ENCODE results near the gene CAPN13. TPM values are rescaled to one million over a fixed set of nuclear protein-coding genes. Genes with fewer than 3 reads are reported as not detected.

Gene CAPN13
- polyA plus RNA-seq, 1 experiment = not detected

DNA sequence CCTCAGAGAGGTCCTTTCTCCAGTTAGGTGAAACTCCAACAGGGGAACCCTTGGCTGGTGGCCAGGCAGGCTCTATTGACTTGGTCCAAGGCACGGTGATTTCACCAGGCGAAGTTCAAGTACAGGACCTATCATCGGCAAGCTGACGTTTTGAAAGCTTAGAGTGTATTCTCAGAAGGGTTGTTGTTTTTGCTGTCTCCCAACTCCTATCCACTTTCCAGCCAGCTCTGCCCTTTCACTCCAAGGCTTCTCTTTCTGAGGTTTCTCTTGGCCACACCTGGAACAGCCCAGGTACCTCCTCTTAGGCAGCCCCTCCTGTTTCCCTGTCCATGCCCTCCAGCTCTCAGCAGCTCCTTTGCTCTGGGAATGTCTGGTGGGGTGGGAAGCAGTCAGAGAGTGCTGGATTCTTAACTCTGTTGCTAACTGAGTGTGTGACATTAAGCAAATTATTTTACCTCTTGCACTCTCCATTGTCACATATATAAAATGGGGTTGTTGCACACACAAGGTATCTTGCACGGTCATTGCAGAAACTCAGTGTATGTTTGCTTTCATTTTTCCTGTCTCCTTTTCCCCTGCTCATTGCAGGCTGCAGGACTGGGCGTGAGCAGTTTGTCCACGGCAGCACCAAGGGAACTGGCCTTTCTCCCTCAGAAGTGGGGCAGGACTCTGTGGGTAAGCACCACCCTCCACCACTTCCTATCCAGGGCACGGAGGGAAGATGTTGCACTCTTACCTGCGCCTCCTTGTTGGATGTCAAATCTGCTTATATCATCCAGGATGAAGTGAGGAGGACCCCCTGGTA, 30.2 kb downstream of the CAPN13 start:
- ChIA-PET CTCF (no interaction called here), POLR2A (no interaction called here)
- H3K36me3 ChIP-seq (ENCODE audit: control insufficient read depth, insufficient read depth, low read length) = no peaks in the 10 kb centered on the region
- H3K4me3 ChIP-seq (ENCODE audit: low read depth, low read length) = no peak overlapping the region
- TF ChIP-seq, protein P1, sequence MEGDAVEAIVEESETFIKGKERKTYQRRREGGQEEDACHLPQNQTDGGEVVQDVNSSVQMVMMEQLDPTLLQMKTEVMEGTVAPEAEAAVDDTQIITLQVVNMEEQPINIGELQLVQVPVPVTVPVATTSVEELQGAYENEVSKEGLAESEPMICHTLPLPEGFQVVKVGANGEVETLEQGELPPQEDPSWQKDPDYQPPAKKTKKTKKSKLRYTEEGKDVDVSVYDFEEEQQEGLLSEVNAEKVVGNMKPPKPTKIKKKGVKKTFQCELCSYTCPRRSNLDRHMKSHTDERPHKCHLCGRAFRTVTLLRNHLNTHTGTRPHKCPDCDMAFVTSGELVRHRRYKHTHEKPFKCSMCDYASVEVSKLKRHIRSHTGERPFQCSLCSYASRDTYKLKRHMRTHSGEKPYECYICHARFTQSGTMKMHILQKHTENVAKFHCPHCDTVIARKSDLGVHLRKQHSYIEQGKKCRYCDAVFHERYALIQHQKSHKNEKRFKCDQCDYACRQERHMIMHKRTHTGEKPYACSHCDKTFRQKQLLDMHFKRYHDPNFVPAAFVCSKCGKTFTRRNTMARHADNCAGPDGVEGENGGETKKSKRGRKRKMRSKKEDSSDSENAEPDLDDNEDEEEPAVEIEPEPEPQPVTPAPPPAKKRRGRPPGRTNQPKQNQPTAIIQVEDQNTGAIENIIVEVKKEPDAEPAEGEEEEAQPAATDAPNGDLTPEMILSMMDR (IDR thresholded peaks at IDR 0.05; ENCODE audit: insufficient read depth, low read depth, low read length) = no peak
- no peak for DNase-seq (ENCODE audit: low read depth)
- H3K27me3 ChIP-seq (ENCODE audit: control insufficient read depth, insufficient read depth, low read length) = no peaks in the 10 kb centered on the region

DNA sequence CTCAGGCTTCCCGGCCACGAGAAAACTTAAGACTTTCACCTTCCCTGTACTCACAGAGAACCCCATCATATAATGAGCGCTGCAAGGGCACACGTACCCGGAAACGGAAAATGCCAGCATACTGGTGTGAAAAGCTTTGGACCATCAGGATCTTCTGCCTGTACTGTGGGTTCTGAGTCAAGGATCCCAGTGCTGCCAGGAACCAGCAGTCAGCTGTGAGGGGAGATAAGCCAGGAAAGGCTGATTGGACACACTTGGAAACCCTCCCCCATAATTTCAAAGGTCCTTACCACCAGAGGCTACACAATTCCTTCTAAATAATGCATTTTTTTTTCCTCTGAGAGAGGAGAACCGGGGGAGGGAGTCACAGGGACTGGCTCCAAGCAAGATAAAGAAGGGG, 31.4 kb downstream of the CAPN13 start:
- H3K27me3 ChIP-seq (ENCODE audit: control insufficient read depth, insufficient read depth, low read length) = no peaks in the 10 kb centered on the region
- DNase-seq (ENCODE audit: low read depth) = no peak
- H3K36me3 ChIP-seq (ENCODE audit: control insufficient read depth, insufficient read depth, low read length) = no peaks in the 10 kb centered on the region
- H3K4me3 ChIP-seq (ENCODE audit: low read depth, low read length) = no peak overlapping the region
- ChIA-PET CTCF (no interaction called here), POLR2A (no interaction called here)
- TF ChIP-seq, protein P1 (IDR thresholded peaks at IDR 0.05; ENCODE audit: insufficient read depth, low read depth, low read length) = no peak

DNA sequence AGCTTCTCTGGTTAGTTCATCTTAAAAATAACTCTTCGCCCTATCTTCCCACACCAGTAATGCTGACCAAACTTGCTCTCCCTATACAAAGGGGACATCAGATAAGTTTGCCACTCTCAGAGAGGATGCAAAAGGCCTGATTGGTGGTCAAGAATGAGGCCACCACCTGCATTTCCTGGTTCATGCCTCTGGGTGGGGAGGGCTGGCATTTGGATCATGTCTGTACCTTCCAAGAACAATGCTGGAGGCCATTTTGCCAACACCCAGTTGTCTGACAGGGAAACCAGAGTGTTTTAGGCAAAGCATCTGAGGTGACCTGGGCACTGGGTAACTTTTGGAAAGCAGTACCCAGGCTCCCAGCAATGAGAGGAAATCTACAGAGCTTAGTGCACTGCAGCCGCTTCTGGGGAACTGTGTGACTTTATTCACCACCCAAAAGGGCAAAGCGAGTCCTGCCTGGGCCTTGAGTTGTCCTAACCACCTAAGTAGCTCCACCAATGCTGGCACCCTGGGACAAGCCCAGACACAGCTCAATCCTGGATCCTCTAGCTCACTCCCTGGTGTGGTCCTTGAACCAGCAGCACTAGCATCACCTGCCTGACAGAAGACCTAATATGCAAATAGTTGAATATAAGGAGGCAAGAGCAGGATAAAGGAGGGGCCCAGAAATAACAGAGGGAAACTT, 35.1 kb downstream of the CAPN13 start:
- ChIA-PET CTCF (interaction anchor here (1.0 kb wide), 1 partner anchor 9 kb away, joined by 3 read pairs; no protein-coding TSS in a partner anchor), POLR2A (no interaction called here)
- TF ChIP-seq, protein P1 (IDR thresholded peaks at IDR 0.05; ENCODE audit: insufficient read depth, low read depth, low read length) = no peak
- Histone ChIP-seq H3K4me3 (ENCODE audit: low read depth, low read length) (no peak overlapping the region), H3K36me3 (ENCODE audit: control insufficient read depth, insufficient read depth, low read length) (no peaks in the 10 kb centered on the region), H3K27me3 (ENCODE audit: control insufficient read depth, insufficient read depth, low read length) (no peaks in the 10 kb centered on the region; the same call in 1 of the 2 replicates)
- no peak for DNase-seq (ENCODE audit: low read depth)

DNA sequence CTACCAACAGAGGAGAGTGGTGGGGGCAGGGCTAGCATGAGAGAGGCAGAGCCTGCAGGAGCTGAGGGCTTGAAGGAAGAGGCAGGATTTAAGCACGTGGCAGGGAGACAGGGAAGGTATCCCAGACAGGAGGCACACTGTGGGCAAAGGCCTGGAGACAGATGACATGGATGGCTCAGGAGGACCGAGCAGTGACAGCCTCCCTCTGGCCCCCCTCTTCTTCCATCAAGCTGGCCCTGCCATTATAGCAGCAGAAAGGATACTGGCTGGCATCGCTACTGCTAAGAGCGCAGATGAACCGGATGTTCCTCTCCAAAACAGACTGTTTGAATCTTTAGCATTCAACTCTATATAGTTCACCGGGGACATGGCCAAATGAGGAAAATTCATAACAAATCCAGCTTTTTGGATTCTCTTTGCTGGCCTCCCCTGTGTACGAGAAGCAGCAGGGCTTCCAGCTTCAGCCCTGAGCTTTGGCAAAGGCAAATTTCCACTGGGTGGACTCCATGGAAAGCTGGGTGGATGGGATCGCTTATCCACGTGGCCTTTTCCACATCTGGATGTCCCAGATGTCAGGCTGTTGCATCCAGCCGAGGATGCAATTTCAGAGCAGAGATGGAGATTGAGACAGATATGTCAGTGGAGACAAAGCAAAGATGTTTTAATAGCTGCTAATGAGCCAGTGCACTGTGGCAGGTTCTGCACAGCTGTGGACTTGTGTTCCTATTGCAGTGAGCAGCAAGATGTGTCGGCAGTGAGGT, 36.2 kb downstream of the CAPN13 start:
- no peak for DNase-seq (ENCODE audit: low read depth)
- no peaks in the 10 kb centered on the region for H3K36me3 ChIP-seq (ENCODE audit: control insufficient read depth, insufficient read depth, low read length)
- TF ChIP-seq, protein P1 (IDR thresholded peaks at IDR 0.05; ENCODE audit: insufficient read depth, low read depth, low read length) = no peak
- ChIA-PET CTCF (interaction anchor here (0.6 to 1.0 kb wide), 2 partner anchors 10 to 650 kb away, joined by 3 read pairs; no protein-coding TSS in a partner anchor), POLR2A (no interaction called here)
- no peak overlapping the region for H3K4me3 ChIP-seq (ENCODE audit: low read depth, low read length)
- H3K27me3 ChIP-seq (ENCODE audit: control insufficient read depth, insufficient read depth, low read length) = no peaks in the 10 kb centered on the region; the same call in 1 of the 2 replicates
